ENCODE measurements around the gene MYO7A. TPM values are rescaled to one million over a fixed set of nuclear protein-coding genes. Genes with fewer than 3 reads are reported as not detected.

MYO7A gene
- total RNA-seq, 1 donor from 2014 or later: 8.3 TPM

DNA sequence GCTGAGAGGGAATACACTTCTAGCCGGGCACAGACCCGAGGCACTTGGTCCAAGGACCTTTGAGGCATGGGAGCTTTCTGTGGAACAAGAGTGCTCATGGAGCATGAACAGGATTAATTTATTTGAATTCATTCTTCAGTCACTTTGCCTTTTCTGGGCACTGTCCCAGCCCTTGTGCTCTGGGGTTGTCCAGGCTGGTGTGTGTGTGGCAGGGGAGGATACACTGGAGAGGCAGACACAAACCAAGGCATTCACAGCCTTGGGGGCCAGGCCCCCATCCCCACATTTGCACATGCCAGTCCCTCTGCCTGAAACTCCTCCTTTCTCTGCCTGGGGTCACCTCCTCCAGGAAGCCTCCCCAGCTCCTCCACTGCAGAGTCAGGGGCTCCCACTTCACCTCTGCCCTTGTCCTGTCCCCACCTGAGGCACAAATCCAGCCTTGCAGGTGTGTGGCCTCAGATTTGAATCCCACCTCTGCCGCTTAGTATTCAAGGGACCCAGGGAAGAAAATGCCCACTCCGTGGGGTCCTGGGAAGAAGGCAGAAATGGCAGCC, 55.5 kb downstream of the MYO7A start:
- no peak for DNase-seq (ENCODE audit: low read depth in 2 of 2)

- no peak for DNase-seq (ENCODE audit: low read depth in 2 of 2)
Observed at GRCh38 chr11:77184136-77184860, 56.3 kb downstream of the MYO7A start.

GRCh38 chr11:77186302-77186701, 58.3 kb downstream of the MYO7A start:
- DNase-seq (ENCODE audit: low read depth in 2 of 2): no peak

DNA sequence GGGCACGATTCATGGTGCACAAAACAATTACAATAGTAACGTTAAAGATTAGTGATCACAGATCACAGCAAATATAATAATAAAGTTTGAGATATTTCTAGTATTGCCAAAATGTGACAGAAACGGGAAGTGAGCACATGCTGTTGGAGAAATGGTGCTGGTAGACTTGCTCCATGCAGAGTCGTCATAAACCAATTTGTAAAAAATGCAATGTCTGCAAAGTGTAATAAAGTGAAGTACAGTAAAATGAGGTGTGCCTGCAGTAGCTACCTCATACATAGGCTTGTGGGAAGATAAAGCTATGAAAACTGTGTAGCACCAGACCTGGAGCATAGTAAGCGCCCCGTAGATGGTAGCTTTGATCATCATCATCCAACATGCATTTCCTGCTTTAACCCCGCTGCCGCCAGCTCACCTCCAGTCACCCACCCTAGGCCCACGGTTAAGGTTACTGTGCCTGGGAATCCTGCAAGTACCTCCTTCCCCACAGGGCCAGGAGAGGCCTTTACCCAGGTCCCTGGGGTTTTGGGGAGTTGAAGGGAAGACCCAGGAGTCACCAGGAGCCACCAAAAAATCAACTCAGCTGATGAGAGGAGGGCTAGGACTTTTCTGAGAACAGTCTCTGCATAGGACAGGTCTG, 59.2 kb downstream of the MYO7A start:
- DNase-seq (ENCODE audit: low read depth in 2 of 2): no peak

GRCh38 chr11:77187776-77188632, 60.0 kb downstream of the MYO7A start:
- peak; percentile 56 to 77 for DNase-seq (ENCODE audit: low read depth in 2 of 2)

DNA sequence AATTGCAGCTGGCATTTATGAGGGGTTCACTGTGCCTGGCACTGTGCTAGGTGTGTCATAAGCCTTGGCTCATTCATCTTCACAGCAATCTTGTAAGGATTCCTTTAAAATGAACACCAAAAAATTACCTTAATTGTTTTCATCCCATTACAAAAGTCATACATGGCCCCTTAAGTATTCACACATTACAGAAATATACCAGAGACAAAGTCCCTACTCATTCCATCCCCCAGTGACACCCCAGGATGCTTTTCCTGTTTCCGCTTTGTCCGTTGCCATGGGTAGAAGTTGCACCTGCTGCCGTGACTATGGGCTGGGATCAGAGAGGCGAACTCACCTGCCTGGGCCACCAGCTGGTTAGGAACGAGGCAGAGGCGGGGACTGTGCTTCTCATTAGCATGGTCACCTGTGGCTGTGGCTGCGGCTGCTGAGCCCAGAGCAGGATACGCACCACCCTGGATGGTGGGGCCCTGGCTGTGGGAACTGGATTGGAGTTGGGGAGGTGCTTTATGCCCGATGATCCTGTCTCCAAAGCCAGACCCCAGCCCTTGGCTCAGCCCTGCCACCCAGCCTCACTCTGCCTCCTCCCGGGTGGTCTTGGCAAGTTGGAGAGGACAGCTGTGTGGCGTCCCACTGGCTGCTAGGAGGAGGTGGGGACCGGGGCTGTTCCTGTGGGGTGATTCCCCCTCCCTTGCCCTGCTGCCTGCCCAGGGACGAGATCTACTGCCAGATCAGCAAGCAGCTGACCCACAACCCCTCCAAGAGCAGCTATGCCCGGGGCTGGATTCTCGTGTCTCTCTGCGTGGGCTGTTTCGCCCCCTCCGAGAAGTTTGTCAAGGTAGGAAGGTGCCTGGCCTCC, 60.8 kb downstream of the MYO7A start:
- DNase-seq (ENCODE audit: low read depth in 2 of 2): no peak

DNA sequence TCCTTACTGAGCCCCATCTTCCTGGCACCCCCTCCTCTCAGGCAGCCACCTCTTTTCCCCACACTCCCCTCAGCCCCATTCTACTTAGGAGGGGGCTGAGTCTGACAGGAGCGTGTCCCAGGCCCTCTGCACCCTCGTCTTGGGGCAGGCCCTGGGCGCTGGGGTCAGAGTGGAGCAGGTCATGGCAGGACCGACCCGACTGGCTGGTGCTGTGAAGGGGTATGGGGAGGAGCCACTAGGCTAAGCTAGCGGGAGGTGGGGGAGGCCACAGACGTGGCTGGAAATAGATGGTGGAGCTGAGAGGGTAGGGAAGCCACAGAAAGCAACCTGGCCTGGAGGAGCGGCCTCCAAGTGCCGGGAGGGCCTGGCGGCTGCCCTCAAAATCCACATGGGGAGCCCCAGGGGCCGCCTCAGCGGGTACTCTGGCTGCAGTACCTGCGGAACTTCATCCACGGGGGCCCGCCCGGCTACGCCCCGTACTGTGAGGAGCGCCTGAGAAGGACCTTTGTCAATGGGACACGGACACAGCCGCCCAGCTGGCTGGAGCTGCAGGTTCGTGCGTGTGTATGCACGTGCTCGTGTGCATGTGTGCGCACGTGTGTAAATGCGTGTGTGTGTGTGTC, 61.7 kb downstream of the MYO7A start:
- DNase-seq (ENCODE audit: low read depth in 2 of 2): no peak

DNA sequence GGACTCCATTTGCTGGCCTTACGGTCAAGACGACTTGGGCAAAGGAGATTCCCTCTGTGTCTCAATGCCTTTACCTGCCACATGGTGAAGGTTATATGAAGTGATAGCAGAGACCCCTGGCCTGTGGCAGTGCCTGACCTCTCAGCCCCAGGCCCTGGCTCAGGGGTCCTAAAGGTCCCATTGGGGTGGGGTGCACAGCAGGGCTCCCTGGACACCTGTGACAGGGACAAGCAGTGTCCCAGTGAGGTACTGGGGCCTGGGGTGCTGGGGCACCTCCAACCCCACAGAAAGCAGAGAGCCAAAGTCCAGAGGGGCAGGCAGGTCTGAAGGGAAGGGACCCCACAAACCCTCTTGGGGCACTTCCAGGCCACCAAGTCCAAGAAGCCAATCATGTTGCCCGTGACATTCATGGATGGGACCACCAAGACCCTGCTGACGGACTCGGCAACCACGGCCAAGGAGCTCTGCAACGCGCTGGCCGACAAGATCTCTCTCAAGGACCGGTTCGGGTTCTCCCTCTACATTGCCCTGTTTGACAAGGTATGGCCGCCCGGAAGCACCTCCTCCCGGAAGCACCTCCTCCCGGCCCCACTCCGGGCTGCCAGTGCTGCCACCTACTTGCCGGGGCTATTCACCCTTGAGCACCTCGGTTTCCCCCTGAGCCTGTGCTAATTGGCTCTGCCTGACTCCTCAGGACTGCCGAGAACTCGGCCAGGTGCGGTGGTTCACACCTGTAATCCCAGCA, 62.5 kb downstream of the MYO7A start:
- DNase-seq (ENCODE audit: low read depth in 2 of 2): no peak

DNA sequence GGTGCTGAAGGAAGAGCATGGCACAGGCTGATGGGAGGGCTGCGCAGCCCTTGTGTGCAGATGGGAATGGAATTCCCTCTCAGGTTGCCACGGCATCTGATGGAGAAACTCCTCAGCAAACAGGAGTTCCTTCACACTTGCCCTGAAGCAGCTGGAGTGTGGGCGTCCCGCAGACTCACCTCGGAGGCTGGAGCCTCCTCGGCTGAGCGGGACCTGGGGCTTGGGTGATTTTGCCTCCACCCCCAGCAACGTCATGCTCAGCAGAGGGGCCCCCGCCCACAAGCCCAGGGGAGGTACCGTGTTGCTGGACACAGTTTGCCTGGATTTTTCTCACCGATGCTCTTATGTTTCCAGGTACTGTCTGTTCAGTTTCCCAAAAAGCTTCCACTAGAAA, 63.4 kb downstream of the MYO7A start:
- no peak for DNase-seq (ENCODE audit: low read depth in 2 of 2)

DNA sequence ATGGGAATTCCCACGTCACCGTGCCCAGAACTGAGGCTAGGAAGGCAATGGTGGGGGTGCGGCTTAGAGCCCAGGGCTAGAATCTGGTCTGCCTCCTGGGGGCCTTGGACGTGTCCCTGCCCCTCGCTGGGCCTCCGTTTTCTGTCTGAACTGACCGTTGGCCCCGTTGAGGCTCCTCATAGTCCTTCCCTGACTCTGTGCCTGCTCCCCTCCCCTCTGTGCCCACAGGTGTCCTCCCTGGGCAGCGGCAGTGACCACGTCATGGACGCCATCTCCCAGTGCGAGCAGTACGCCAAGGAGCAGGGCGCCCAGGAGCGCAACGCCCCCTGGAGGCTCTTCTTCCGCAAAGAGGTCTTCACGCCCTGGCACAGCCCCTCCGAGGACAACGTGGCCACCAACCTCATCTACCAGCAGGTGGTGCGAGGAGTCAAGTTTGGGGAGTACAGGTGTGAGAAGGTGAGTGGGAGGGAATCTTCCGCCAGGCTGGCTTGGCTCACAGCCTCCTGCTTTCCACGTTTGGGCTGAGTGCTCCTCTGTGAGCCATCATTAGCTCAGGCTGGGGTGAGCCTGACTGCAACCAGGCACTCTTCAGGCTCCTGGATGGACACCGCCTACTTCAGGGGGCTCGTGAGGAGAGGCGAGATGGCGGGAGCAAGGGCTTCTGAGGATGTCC, 63.9 kb downstream of the MYO7A start:
- DNase-seq (ENCODE audit: low read depth in 2 of 2): peak in 1 of 2 donors; percentile 39

GRCh38 chr11:77193167-77193566, 65.1 kb downstream of the MYO7A start:
- no peak for DNase-seq (ENCODE audit: low read depth in 2 of 2)

DNA sequence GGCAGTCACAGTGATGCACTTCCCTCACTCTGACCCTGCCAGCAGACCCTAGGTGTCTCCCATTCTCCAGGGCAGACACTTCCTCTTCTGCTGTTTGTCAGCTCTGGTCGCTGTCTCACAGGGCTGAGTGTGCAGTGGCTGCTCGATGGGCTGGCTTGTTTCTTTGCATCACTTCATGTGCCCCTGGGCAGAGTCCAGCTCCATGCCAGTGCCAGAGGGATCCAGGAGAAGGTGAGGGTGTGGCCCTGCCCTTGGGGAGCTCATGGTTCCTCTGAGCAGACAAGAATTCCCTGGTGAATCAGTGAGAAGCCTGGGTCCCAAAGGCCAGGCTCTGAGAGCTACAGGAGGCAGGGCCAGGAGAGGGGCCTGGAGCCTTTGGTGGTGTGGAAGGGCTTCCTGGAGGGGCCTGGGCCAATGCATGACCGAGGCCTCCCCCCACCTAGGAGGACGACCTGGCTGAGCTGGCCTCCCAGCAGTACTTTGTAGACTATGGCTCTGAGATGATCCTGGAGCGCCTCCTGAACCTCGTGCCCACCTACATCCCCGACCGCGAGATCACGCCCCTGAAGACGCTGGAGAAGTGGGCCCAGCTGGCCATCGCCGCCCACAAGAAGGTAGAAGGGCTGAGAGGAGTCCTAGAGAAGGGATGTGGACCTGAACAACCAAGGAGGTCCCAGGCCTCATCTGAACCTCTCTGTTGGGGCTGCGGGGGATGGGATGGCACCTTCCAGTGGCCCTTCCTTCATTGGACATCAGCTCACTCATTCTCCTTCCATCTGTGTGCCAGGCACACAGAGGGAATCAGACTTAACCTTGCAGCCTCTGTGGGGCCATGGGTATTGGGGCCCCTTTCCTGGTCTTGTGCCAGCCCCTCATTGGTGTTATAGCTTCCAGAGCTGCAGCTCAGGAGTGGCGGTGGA, 66.1 kb downstream of the MYO7A start:
- DNase-seq (ENCODE audit: low read depth in 2 of 2): no peak

DNA sequence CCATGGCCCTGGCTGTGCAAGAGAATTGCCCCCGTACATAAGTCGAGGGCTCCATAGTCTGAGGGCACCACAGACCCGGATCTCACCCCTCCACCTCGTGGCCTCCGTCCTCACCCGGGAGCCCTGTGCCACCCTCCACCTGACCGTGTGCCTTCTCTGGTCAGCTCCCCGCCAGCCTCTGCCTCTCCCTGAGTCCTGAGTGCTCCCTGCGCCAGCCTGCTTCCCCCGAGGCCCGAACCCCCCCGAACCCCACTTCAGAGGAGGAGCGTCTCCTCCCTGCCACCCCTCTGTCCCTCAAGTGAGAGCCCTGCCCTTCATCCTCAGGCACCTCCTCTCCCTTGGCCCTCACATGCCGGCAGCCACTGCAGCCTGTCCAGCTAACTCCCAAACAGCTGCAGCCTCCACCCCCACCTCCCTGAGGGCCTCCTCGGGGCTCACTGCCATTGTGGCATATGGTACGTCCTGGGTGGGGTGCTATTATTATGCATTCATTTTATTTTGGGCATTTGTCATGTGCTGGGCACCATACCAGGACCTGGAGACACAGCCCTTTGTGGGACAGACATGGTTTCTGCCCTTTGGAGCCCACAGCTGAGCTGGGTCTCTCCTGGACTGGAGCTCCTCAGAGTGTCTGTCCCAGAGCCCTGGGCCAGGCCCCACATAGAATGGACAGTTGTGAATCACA, 67.2 kb downstream of the MYO7A start:
- DNase-seq (ENCODE audit: low read depth in 2 of 2): no peak

GRCh38 chr11:77196961-77197360, 68.9 kb downstream of the MYO7A start:
- no peak for DNase-seq (ENCODE audit: low read depth in 2 of 2)

- no peak for DNase-seq (ENCODE audit: low read depth in 2 of 2)
Observed at GRCh38 chr11:77197626-77198320, 69.7 kb downstream of the MYO7A start.

GRCh38 chr11:77198440-77198849, 70.4 kb downstream of the MYO7A start:
- peak in 1 of 2 donors; percentile 22 for DNase-seq (ENCODE audit: low read depth in 2 of 2)

DNA sequence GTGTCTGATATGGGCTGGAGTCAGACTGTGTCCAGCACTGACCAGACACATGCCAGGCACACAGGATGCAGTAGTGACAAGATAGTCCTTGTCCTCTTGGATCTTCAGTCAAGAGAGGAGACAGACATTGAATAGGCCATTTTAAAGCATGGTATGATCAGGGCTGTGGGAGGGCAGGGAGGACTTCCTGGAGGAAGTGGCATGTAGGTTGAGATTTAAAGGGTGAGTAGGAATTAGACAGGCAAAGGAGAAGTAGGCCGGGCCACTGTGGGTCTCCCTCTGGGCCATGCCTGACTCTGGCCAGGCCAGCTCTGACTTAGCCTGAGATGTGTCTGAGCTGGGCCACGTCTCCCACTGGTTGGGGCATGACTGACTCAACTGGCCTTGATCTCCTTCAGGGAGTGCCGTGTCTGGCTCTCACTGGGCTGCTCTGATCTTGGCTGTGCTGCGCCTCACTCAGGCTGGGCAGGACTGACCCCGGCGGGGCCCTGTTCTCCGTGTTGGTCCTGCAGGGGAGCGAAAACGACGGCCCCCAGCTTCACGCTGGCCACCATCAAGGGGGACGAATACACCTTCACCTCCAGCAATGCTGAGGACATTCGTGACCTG, 71.2 kb downstream of the MYO7A start:
- DNase-seq (ENCODE audit: low read depth in 2 of 2): no peak
